ENCODE results near the gene GNAT1. TPM values are rescaled to one million over a fixed set of nuclear protein-coding genes. Genes with fewer than 3 reads are reported as not detected.

GNAT1 gene
- total RNA-seq, 1 experiment from 2014 or later = 0.13 TPM

DNA sequence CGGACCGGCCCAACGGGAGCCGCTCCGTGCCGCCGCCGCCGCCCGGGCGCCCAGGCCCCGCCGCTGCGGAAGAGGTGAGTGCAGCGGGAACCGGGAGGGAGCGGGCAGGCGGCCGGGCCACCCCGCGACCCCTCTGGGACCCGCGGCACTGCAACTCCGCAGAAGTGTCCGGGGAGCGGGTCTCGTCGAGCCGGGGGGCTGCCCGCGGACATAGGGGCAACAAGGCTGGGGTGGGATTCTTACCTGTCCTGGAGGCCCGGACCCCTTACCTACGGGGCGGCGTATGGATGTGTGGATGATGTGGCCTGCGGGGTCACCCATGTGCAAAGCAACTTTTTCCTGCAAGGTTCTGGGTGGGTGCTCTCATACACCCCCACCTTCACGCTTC is 35.9 kb upstream of the GNAT1 start (continued):
- TF ChIP-seq, protein P1, sequence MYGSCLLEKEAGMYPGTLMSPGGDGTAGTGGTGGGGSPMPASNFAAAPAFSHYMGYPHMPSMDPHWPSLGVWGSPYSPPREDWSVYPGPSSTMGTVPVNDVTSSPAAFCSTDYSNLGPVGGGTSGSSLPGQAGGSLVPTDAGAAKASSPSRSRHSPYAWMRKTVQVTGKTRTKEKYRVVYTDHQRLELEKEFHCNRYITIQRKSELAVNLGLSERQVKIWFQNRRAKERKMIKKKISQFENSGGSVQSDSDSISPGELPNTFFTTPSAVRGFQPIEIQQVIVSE (CRISPR knock-in tag; IDR thresholded peaks at IDR 0.05; ENCODE audit: borderline replicate concordance) = no peak

DNA sequence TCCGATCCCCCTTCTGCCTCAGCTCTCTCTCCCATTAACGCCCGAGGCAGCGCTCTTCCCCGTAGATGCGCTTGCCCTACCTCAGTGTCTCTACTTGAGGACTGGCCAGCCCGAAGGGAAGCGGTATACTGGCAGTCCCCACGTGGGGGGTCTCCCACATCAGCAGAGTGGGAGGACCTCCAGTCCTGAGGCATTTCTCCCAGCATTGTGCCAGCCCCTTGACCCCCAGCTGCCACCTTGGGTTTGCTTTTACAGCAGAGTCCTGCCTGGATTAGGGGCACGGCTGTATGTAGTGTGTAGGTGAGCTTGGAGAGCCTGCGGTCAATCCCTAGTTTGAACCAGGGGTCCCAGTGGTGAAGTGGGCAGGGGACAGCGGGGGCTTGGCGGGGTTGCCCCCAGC is 35.5 kb upstream of the GNAT1 start:
- H3K4me3 Mint-ChIP-seq = peak overlapping the region; percentile 95
- H3K4me1 Mint-ChIP-seq = peaks cover 66% of the 10 kb centered on the region
- H3K27me3 Mint-ChIP-seq (ENCODE audit: low read depth) = peaks cover 26% of the 10 kb centered on the region
- peaks cover 8% of the 10 kb centered on the region for H3K36me3 Mint-ChIP-seq
- H3K27ac Mint-ChIP-seq = peak overlapping the region; percentile 84; the same call in 1 of the 2 replicates
- ChIA-PET CTCF (interaction anchor here (0.9 to 3.9 kb wide), 16 partner anchors 9 to 353 kb away, joined by 3 to 40 read pairs (median 7); partner anchors contain the start of gene INKA1), POLR2A (interaction anchor here (1.4 to 1.5 kb wide), 2 partner anchors 17 to 30 kb away, joined by 4 to 6 read pairs; no protein-coding TSS in a partner anchor)
- TF ChIP-seq, protein P2, sequence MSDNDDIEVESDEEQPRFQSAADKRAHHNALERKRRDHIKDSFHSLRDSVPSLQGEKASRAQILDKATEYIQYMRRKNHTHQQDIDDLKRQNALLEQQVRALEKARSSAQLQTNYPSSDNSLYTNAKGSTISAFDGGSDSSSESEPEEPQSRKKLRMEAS (CRISPR knock-in tag; IDR thresholded peaks at IDR 0.05) = 0 out of 2 replicates have a peak, but pooled peaks have one; percentile 24
- peak; percentile 44; the same call in 1 of the 2 replicates for TF ChIP-seq ETV6 (CRISPR knock-in tag; IDR thresholded peaks at IDR 0.05)
- TF ChIP-seq, protein P3, sequence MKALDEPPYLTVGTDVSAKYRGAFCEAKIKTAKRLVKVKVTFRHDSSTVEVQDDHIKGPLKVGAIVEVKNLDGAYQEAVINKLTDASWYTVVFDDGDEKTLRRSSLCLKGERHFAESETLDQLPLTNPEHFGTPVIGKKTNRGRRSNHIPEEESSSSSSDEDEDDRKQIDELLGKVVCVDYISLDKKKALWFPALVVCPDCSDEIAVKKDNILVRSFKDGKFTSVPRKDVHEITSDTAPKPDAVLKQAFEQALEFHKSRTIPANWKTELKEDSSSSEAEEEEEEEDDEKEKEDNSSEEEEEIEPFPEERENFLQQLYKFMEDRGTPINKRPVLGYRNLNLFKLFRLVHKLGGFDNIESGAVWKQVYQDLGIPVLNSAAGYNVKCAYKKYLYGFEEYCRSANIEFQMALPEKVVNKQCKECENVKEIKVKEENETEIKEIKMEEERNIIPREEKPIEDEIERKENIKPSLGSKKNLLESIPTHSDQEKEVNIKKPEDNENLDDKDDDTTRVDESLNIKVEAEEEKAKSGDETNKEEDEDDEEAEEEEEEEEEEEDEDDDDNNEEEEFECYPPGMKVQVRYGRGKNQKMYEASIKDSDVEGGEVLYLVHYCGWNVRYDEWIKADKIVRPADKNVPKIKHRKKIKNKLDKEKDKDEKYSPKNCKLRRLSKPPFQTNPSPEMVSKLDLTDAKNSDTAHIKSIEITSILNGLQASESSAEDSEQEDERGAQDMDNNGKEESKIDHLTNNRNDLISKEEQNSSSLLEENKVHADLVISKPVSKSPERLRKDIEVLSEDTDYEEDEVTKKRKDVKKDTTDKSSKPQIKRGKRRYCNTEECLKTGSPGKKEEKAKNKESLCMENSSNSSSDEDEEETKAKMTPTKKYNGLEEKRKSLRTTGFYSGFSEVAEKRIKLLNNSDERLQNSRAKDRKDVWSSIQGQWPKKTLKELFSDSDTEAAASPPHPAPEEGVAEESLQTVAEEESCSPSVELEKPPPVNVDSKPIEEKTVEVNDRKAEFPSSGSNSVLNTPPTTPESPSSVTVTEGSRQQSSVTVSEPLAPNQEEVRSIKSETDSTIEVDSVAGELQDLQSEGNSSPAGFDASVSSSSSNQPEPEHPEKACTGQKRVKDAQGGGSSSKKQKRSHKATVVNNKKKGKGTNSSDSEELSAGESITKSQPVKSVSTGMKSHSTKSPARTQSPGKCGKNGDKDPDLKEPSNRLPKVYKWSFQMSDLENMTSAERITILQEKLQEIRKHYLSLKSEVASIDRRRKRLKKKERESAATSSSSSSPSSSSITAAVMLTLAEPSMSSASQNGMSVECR (CRISPR knock-in tag; IDR thresholded peaks at IDR 0.05; ENCODE audit: borderline replicate concordance) = peak; percentile 51; the same call in 1 of the 2 replicates
- no peak for TF ChIP-seq ZNF219 (CRISPR knock-in tag; IDR thresholded peaks at IDR 0.05; ENCODE audit: borderline replicate concordance)
- DNase-seq (ENCODE audit: low spot score) = no peak
- no peaks in the 10 kb centered on the region for H3K9me3 Mint-ChIP-seq
- ATAC-seq = no peak

DNA sequence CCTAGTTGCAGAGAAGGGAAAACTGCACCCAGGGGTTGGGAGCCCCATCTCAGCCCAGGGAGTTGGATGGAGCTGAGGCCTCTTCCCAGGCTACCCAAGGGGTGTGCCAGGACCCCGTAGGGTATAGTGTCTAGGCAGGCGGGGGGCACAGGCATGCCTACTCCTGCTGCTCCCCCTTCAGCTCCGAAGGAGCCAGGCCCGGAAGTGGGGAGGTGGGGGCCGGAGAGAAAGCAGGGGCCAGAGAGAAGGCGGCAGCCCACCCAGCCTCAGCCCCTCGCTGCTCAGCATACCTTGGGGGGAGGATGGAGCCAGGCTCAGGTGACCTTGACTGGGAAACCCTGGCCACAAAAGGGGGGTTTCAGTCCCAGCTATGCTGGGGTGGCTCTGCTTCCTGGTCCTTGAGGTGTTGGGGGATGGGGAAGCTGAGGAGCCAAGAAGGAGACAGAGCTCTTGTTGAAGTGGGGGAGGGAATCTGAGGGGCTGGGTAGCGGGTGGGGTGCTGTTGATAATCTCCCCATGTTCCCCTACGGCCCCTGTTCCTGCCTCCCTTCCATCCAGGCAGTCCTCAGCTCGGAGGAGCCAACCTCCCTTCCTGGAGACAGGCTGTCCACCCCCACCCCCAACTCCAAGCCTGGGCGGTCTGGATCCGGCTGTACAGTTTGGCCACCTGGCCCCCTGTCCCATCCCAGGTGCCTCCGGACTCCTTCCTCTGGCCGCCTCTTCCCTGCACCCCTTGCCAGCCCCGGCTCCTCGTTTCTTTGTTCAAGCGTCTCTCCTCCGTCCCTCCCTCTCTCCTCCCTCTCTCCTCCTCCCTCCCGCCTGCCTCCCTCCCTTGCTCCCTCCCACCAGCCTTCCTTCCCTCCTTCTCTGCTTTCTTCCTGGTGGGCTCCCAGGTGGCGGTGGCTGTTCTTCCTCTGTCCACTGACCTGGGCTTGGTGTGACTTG is 34.6 kb upstream of the GNAT1 start:
- Mint-ChIP-seq H3K36me3 (peaks cover 8% of the 10 kb centered on the region), H3K27me3 (ENCODE audit: low read depth) (peaks cover 26% of the 10 kb centered on the region), H3K27ac (no peak overlapping the region), H3K4me1 (peaks cover 56% of the 10 kb centered on the region), H3K4me3 (peak overlapping the region; percentile 95), H3K9me3 (no peaks in the 10 kb centered on the region)
- TF ChIP-seq, protein P4, sequence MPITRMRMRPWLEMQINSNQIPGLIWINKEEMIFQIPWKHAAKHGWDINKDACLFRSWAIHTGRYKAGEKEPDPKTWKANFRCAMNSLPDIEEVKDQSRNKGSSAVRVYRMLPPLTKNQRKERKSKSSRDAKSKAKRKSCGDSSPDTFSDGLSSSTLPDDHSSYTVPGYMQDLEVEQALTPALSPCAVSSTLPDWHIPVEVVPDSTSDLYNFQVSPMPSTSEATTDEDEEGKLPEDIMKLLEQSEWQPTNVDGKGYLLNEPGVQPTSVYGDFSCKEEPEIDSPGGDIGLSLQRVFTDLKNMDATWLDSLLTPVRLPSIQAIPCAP (CRISPR knock-in tag; IDR thresholded peaks at IDR 0.05) = 0 out of 2 replicates have a peak, but pooled peaks have one; percentile 18
- TF ChIP-seq, protein P5, sequence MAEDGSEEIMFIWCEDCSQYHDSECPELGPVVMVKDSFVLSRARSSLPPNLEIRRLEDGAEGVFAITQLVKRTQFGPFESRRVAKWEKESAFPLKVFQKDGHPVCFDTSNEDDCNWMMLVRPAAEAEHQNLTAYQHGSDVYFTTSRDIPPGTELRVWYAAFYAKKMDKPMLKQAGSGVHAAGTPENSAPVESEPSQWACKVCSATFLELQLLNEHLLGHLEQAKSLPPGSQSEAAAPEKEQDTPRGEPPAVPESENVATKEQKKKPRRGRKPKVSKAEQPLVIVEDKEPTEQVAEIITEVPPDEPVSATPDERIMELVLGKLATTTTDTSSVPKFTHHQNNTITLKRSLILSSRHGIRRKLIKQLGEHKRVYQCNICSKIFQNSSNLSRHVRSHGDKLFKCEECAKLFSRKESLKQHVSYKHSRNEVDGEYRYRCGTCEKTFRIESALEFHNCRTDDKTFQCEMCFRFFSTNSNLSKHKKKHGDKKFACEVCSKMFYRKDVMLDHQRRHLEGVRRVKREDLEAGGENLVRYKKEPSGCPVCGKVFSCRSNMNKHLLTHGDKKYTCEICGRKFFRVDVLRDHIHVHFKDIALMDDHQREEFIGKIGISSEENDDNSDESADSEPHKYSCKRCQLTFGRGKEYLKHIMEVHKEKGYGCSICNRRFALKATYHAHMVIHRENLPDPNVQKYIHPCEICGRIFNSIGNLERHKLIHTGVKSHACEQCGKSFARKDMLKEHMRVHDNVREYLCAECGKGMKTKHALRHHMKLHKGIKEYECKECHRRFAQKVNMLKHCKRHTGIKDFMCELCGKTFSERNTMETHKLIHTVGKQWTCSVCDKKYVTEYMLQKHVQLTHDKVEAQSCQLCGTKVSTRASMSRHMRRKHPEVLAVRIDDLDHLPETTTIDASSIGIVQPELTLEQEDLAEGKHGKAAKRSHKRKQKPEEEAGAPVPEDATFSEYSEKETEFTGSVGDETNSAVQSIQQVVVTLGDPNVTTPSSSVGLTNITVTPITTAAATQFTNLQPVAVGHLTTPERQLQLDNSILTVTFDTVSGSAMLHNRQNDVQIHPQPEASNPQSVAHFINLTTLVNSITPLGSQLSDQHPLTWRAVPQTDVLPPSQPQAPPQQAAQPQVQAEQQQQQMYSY (CRISPR knock-in tag; IDR thresholded peaks at IDR 0.05) = peak; percentile 81
- TF ChIP-seq, protein P2 (CRISPR knock-in tag; IDR thresholded peaks at IDR 0.05) = no peak
- peak; percentile 41 for ATAC-seq
- POLR2A ChIA-PET = interaction anchor here (0.6 to 1.5 kb wide), 3 partner anchors 16 to 31 kb away, joined by 4 to 9 read pairs (median 6); no protein-coding TSS in a partner anchor
- CTCF ChIA-PET = interaction anchor here (0.6 to 3.9 kb wide), 19 partner anchors 9 to 617 kb away, joined by 3 to 40 read pairs (median 6); partner anchors contain the start of gene INKA1
- peak; percentile 54 for DNase-seq (ENCODE audit: low spot score)
